K562 (cell line): ENCODE results near the gene MAPRE2. TPM values are rescaled to one million over a fixed set of nuclear protein-coding genes. Genes with fewer than 3 reads are reported as not detected.

Experiments
- ESRRA ChIP-seq: fragments of 450-650 bp; IDR thresholded peaks from 2 replicates; pipeline ENCODE4 v1.6.1; 2014; ENCODE audit warnings: low read depth, mild to moderate bottlenecking, moderate library complexity, borderline replicate concordance
- FOXM1 ChIP-seq, 2 experiments: fragments of 450-650 bp in 1 of 2; sonication (generic) in 1 of 2; formaldehyde crosslinking in 1 of 2; IDR thresholded peaks; 2 replicates each; pipeline versions ENCODE4 v1.6.1 to v1.9.0; 2017 to 2022; ENCODE audit warnings: low read depth in 2 of 2, mild to moderate bottlenecking in 2 of 2, missing genetic modification reagents in 1 of 2, moderate library complexity in 1 of 2
- RBM14 ChIP-seq: fragments of 200-400 bp; formaldehyde crosslinking; IDR thresholded peaks from 2 replicates; pipeline ENCODE4 v1.6.1; 2018; ENCODE audit warnings: low read depth, mild to moderate bottlenecking, low read length, moderate library complexity, borderline replicate concordance; ENCODE audit not compliant: insufficient read depth
- REST ChIP-seq, 2 experiments: fragments of 450-650 bp; formaldehyde crosslinking in 1 of 2; IDR thresholded peaks; 2 replicates each; pipeline versions ENCODE4 v1.4.0 to v1.6.1; 2014 to 2020; ENCODE audit warnings: mild to moderate bottlenecking in 2 of 2, borderline replicate concordance in 1 of 2, low read depth in 1 of 2
- RNF2 ChIP-seq: sonication (generic); IDR thresholded peaks from 2 replicates; pipeline ENCODE4 v1.6.1; 2016
- STAG1 ChIP-seq: sonication (generic); formaldehyde crosslinking; IDR thresholded peaks from 2 replicates; pipeline ENCODE4 v1.5.0; 2020; ENCODE audit warnings: missing genetic modification reagents, borderline replicate concordance
- ZNF431 ChIP-seq: sonication (generic); formaldehyde crosslinking; IDR thresholded peaks from 2 replicates; pipeline ENCODE4 v1.8.0; 2022; ENCODE audit warnings: mild to moderate bottlenecking, missing genetic modification reagents
- ZNF780A ChIP-seq: fragments of 250-450 bp; sonication (Bioruptor Pico); IDR thresholded peaks from 2 replicates; pipeline ENCODE4 v1.5.0; 2021; ENCODE audit warnings: mild to moderate bottlenecking
- polyA plus RNA-seq, 8 experiments: library from polyadenylated mRNA; depleted of rRNA in 4 of 8; stranded (reverse) in 5 of 8; unstranded in 3 of 8; fragments of >200 nt; fragmentation: Nextera tagmentation in 2 of 8; fragmentation: Illumina TruSeq in 1 of 8; extraction: Ambion mirVana in 2 of 8; extraction: Trizol in 1 of 8; gene quantifications; 2 replicates each; pipeline versions ENCODE4 v1.2.1 to v1.2.3, GENCODE V29; 2011 to 2014; ENCODE audit warnings: inconsistent platforms in 1 of 8, missing spikeins in 1 of 8
- total RNA-seq, 7 experiments: library from RNA; depleted of rRNA in 6 of 7; stranded (reverse); fragments of >200 nt in 6 of 7; fragmentation: Illumina TruSeq in 2 of 7; extraction: Trizol in 2 of 7; gene quantifications; 2 replicates each; pipeline versions ENCODE4 v1.2.1 to v1.2.3, GENCODE V29; 2011 to 2021; ENCODE audit warnings: low replicate concordance in 1 of 7
- TF ChIP-seq, protein P1 (sequence below): fragments of 250-450 bp; sonication (Bioruptor Pico); IDR thresholded peaks from 2 replicates; pipeline ENCODE4 v1.4.0; 2020; ENCODE audit warnings: mild to moderate bottlenecking, moderate library complexity, borderline replicate concordance
- TF ChIP-seq, protein P2 (sequence below): fragments of 450-650 bp; IDR thresholded peaks from 2 replicates; pipeline ENCODE4 v1.6.1; 2016; ENCODE audit warnings: borderline replicate concordance
- TF ChIP-seq, protein P3 (sequence below): sonication (generic); formaldehyde crosslinking; IDR thresholded peaks from 2 replicates; pipeline ENCODE4 v1.8.0; 2022; ENCODE audit warnings: missing genetic modification reagents, mild to moderate bottlenecking, moderate library complexity, borderline replicate concordance

The MAPRE2 gene
- total and polyA plus RNA-seq, 9 of the 15 experiments (the other 6 are each of a cell fraction or from before 2014, with no cell fraction given) = 32.3 to 70.7 (median 40.7) TPM

GRCh38 chr18:35040988-35041814, at the start of gene MAPRE2 (continued):
- TF ChIP-seq, protein P1, sequence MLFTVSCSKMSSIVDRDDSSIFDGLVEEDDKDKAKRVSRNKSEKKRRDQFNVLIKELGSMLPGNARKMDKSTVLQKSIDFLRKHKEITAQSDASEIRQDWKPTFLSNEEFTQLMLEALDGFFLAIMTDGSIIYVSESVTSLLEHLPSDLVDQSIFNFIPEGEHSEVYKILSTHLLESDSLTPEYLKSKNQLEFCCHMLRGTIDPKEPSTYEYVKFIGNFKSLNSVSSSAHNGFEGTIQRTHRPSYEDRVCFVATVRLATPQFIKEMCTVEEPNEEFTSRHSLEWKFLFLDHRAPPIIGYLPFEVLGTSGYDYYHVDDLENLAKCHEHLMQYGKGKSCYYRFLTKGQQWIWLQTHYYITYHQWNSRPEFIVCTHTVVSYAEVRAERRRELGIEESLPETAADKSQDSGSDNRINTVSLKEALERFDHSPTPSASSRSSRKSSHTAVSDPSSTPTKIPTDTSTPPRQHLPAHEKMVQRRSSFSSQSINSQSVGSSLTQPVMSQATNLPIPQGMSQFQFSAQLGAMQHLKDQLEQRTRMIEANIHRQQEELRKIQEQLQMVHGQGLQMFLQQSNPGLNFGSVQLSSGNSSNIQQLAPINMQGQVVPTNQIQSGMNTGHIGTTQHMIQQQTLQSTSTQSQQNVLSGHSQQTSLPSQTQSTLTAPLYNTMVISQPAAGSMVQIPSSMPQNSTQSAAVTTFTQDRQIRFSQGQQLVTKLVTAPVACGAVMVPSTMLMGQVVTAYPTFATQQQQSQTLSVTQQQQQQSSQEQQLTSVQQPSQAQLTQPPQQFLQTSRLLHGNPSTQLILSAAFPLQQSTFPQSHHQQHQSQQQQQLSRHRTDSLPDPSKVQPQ (CRISPR knock-in tag) = no peak
- TF ChIP-seq ZNF780A (no peak), STAG1 (CRISPR knock-in tag) (no peak), RNF2 (peak; percentile 63), REST (IDR thresholded peaks at IDR 0.05; ENCODE audit: borderline replicate concordance) (peak; percentile 87), REST (CRISPR knock-in tag; IDR thresholded peaks at IDR 0.05; ENCODE audit: low read depth) (no peak), RBM14 (no peak), ESRRA (peak; percentile 51; the same call in 1 of the 2 replicates), FOXM1 (IDR thresholded peaks at IDR 0.05; ENCODE audit: low read depth) (no peak), FOXM1 (CRISPR knock-in tag; IDR thresholded peaks at IDR 0.05; ENCODE audit: low read depth) (no peak), ZNF431 (CRISPR knock-in tag) (peak; percentile 60; the same call in 1 of the 2 replicates)
- TF ChIP-seq, protein P2, sequence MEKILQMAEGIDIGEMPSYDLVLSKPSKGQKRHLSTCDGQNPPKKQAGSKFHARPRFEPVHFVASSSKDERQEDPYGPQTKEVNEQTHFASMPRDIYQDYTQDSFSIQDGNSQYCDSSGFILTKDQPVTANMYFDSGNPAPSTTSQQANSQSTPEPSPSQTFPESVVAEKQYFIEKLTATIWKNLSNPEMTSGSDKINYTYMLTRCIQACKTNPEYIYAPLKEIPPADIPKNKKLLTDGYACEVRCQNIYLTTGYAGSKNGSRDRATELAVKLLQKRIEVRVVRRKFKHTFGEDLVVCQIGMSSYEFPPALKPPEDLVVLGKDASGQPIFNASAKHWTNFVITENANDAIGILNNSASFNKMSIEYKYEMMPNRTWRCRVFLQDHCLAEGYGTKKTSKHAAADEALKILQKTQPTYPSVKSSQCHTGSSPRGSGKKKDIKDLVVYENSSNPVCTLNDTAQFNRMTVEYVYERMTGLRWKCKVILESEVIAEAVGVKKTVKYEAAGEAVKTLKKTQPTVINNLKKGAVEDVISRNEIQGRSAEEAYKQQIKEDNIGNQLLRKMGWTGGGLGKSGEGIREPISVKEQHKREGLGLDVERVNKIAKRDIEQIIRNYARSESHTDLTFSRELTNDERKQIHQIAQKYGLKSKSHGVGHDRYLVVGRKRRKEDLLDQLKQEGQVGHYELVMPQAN = peak; percentile 76; the same call in 1 of the 2 replicates
- TF ChIP-seq, protein P3, sequence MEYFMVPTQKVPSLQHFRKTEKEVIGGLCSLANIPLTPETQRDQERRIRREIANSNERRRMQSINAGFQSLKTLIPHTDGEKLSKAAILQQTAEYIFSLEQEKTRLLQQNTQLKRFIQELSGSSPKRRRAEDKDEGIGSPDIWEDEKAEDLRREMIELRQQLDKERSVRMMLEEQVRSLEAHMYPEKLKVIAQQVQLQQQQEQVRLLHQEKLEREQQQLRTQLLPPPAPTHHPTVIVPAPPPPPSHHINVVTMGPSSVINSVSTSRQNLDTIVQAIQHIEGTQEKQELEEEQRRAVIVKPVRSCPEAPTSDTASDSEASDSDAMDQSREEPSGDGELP (CRISPR knock-in tag) = peak; percentile 90
